Astrocyte of the hippocampus (primary cell): Measurements from ENCODE around the gene PCDHA8.
"Not testable (repeated sequence)": the region's sequence is repeated elsewhere in the genome, so short reads cannot be mapped to it uniquely, and the experiment has no call there.

ENCODE experiments used
- DNase-seq: peaks from one replicate; pipeline ENCODE4 v3.0.0; 2011; ENCODE audit warnings: low read depth, low spot score

The PCDHA8 gene

GRCh38 chr5:140869555-140869886 is 28.5 kb downstream of the PCDHA8 start:
- DNase-seq = no peak

GRCh38 chr5:140870221-140871201 is 29.5 kb downstream of the PCDHA8 start:
- no peak for DNase-seq

GRCh38 chr5:140875085-140876065 is 34.4 kb downstream of the PCDHA8 start, which contains the start of gene PCDHA12:
PCDHA12 (plus strand) TSS chr5:140875308; CDS start chr5:140875473, 165 bp downstream.
- DNase-seq = no peak

GRCh38 chr5:140876541-140877261 is 35.7 kb downstream of the PCDHA8 start:
- not testable (repeated sequence) for DNase-seq

- DNase-seq = no peak
Observed at GRCh38 chr5:140877262-140877581, 36.2 kb downstream of the PCDHA8 start.

- peak; percentile 10 for DNase-seq
Observed at GRCh38 chr5:140881889-140882590, 41.1 kb downstream of the PCDHA8 start, which contains the start of gene PCDHA13. PCDHA13 (plus strand) TSS chr5:140882124; CDS start chr5:140882269, 145 bp downstream.

GRCh38 chr5:140882591-140882899 is 41.6 kb downstream of the PCDHA8 start:
- no peak for DNase-seq

GRCh38 chr5:140883373-140883772 is 42.4 kb downstream of the PCDHA8 start:
- DNase-seq = no peak

GRCh38 chr5:140883927-140884697 is 43.1 kb downstream of the PCDHA8 start:
- DNase-seq = no peak
